HepG2 (cell line): ENCODE results near the gene UBE2I. TPM values are rescaled to one million over a fixed set of nuclear protein-coding genes. Genes with fewer than 3 reads are reported as not detected.

Experiments used
- AKAP8 ChIP-seq: sonication (generic); formaldehyde crosslinking; IDR thresholded peaks from 2 replicates; pipeline ENCODE4 v1.5.1; 2020; ENCODE audit warnings: mild to moderate bottlenecking, missing genetic modification reagents
- ARNT2 ChIP-seq: sonication (generic); formaldehyde crosslinking; IDR thresholded peaks from 2 replicates; pipeline ENCODE4 v1.8.0; 2022; ENCODE audit warnings: mild to moderate bottlenecking, low read depth, missing genetic modification reagents, moderate library complexity
- BHLHE40 ChIP-seq: IDR thresholded peaks from 2 replicates; pipeline ENCODE4 v1.6.1; 2011; ENCODE audit warnings: low read length, improper control_type of control experiment
- CBFB ChIP-seq: sonication (generic); formaldehyde crosslinking; IDR thresholded peaks from 2 replicates; pipeline ENCODE4 v1.4.0; 2020; ENCODE audit warnings: missing genetic modification reagents
- EP300 ChIP-seq, 3 experiments: sonication (generic) in 1 of 3; formaldehyde crosslinking in 1 of 3; IDR thresholded peaks; 2 replicates each; pipeline versions ENCODE4 v1.5.1 to v1.6.1; 2011 to 2020; ENCODE audit warnings: low read depth in 2 of 3, low read length in 2 of 3, borderline replicate concordance in 1 of 3, improper control_type of control experiment in 1 of 3, mild to moderate bottlenecking in 1 of 3, missing genetic modification reagents in 1 of 3, moderate library complexity in 1 of 3
- HNRNPLL ChIP-seq: fragments of 200-400 bp; formaldehyde crosslinking; IDR thresholded peaks from 2 replicates; pipeline ENCODE4 v1.6.1; 2017; ENCODE audit warnings: mild to moderate bottlenecking, low read depth, low read length; ENCODE audit not compliant: poor library complexity, severe bottlenecking
- KDM5A ChIP-seq: fragments of 200-600 bp; sonication (generic); IDR thresholded peaks from 2 replicates; pipeline ENCODE4 v1.7.0; 2018; ENCODE audit warnings: antibody characterized with exemption, mild to moderate bottlenecking, low read length, borderline replicate concordance
- MXI1 ChIP-seq: IDR thresholded peaks from 3 replicates; pipeline ENCODE4 v1.6.1; 2012; ENCODE audit warnings: low read depth, low read length, inconsistent platforms, borderline replicate concordance
- PTBP1 ChIP-seq: fragments of 200-400 bp; formaldehyde crosslinking; IDR thresholded peaks from 2 replicates; pipeline ENCODE4 v1.6.1; 2018; ENCODE audit warnings: low read length, low read depth; ENCODE audit not compliant: poor library complexity, severe bottlenecking
- SALL2 ChIP-seq: sonication (generic); formaldehyde crosslinking; IDR thresholded peaks from 2 replicates; pipeline ENCODE4 v1.8.1; 2023; ENCODE audit warnings: mild to moderate bottlenecking, missing genetic modification reagents, inconsistent platforms
- TBL1XR1 ChIP-seq: fragments of 150-350 bp; IDR thresholded peaks from 2 replicates; pipeline ENCODE4 v1.6.1; 2014; ENCODE audit warnings: borderline replicate concordance, low read length; ENCODE audit not compliant: partially characterized antibody
- TOPORS ChIP-seq: sonication (generic); formaldehyde crosslinking; IDR thresholded peaks from 2 replicates; pipeline ENCODE4 v1.8.0; 2023; ENCODE audit warnings: mild to moderate bottlenecking, missing genetic modification reagents
- ZNF451 ChIP-seq: sonication (generic); formaldehyde crosslinking; IDR thresholded peaks from 2 replicates; pipeline ENCODE4 v1.5.0; 2020; ENCODE audit warnings: mild to moderate bottlenecking, missing genetic modification reagents
- ZNF484 ChIP-seq: sonication (generic); formaldehyde crosslinking; IDR thresholded peaks from 2 replicates; pipeline ENCODE4 v1.5.1; 2020; ENCODE audit warnings: mild to moderate bottlenecking, low read depth, missing genetic modification reagents, borderline replicate concordance
- ZNF788 ChIP-seq: sonication (generic); formaldehyde crosslinking; IDR thresholded peaks from 2 replicates; pipeline ENCODE4 v1.5.0; 2020; ENCODE audit warnings: mild to moderate bottlenecking, missing genetic modification reagents, borderline replicate concordance
- ZSCAN21 ChIP-seq: sonication (generic); formaldehyde crosslinking; IDR thresholded peaks from 2 replicates; pipeline ENCODE4 v1.8.0; 2022; ENCODE audit warnings: mild to moderate bottlenecking, missing genetic modification reagents, moderate library complexity, borderline replicate concordance
- polyA plus RNA-seq, 8 experiments: library from polyadenylated mRNA; depleted of rRNA in 3 of 8; stranded (reverse) in 7 of 8; unstranded in 1 of 8; fragments of >200 nt; fragmentation: Illumina TruSeq in 4 of 8; extraction: Trizol in 4 of 8; gene quantifications; 2 replicates each; pipeline versions ENCODE4 v1.2.1 to v1.2.3, GENCODE V29; 2011 to 2016; ENCODE audit warnings: low read depth in 4 of 8, missing spikeins in 1 of 8, mixed read lengths in 1 of 8; ENCODE audit not compliant: insufficient read depth in 1 of 8
- total RNA-seq, 5 experiments: library from RNA; depleted of rRNA; stranded (reverse); fragments of >200 nt; fragmentation: Illumina TruSeq; extraction: Trizol; gene quantifications; 2 replicates each; pipeline ENCODE4 v1.2.3, GENCODE V29; 2016; ENCODE audit warnings: low read depth in 1 of 5
- TF ChIP-seq, protein P1 (sequence below): sonication (generic); formaldehyde crosslinking; IDR thresholded peaks from 2 replicates; pipeline ENCODE4 v1.4.0; 2020; ENCODE audit warnings: mild to moderate bottlenecking, missing genetic modification reagents
- TF ChIP-seq, protein P2 (sequence below): sonication (generic); formaldehyde crosslinking; IDR thresholded peaks from 2 replicates; pipeline ENCODE4 v1.8.0; 2022; ENCODE audit warnings: mild to moderate bottlenecking, missing genetic modification reagents
- TF ChIP-seq, protein P3 (sequence below): sonication (generic); formaldehyde crosslinking; IDR thresholded peaks from 2 replicates; pipeline ENCODE4 v1.4.0; 2020; ENCODE audit warnings: missing genetic modification reagents
- TF ChIP-seq, protein P4 (sequence below): sonication (generic); formaldehyde crosslinking; IDR thresholded peaks from 2 replicates; pipeline ENCODE4 v1.5.0; 2020; ENCODE audit warnings: missing genetic modification reagents, mild to moderate bottlenecking, borderline replicate concordance

UBE2I gene
- total and polyA plus RNA-seq, 2 of the 13 experiments (the other 11 are each of a cell fraction or from before 2014, with no cell fraction given), result 75.8 to 98.9 TPM

DNA sequence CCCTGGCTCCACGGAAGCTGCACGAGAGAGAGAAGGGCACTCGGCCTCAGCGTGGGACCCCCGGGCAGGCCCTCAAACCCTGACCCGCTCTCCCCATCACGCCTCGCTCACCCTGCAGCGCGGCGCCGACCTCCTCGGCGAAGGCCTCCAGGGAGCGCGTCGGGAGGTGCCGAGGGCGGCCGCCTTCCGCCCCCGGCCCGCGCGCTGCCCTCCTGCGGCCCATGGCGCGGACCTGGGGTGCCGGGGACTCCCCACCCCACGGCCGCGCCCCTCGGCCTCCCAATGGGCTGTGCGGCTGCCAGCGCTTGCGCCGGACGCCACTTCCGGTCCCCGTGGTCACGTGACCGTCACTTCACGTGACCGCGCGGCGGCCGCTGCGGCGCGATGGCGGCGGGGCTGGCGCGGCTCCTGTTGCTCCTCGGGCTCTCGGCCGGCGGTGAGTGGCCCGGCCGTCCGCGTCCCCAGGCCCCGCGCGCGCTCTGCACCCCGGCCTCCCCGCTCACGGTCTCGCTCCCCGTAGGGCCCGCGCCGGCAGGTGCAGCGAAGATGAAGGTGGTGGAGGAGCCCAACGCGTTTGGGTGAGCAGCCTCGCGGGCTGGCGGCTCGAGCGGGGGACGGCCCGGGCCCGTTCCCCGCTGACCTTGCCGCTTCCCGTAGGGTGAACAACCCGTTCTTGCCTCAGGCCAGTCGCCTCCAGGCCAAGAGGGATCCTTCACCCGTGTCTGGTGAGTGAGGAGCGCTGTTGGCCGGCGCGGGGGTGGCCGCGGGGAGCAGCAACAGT, 42.3 kb downstream of the UBE2I start, which contains the start of the genes GNPTG and TSR3 (continued):
- TF ChIP-seq, protein P1, sequence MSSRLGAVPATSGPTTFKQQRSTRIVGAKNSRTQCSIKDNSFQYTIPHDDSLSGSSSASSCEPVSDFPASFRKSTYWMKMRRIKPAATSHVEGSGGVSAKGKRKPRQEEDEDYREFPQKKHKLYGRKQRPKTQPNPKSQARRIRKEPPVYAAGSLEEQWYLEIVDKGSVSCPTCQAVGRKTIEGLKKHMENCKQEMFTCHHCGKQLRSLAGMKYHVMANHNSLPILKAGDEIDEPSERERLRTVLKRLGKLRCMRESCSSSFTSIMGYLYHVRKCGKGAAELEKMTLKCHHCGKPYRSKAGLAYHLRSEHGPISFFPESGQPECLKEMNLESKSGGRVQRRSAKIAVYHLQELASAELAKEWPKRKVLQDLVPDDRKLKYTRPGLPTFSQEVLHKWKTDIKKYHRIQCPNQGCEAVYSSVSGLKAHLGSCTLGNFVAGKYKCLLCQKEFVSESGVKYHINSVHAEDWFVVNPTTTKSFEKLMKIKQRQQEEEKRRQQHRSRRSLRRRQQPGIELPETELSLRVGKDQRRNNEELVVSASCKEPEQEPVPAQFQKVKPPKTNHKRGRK, result no peak
- no peak for TF ChIP-seq ZNF484 (CRISPR knock-in tag)
- TF ChIP-seq TBL1XR1, result peak; percentile 76
- TF ChIP-seq CBFB, result peak; percentile 84
- TF ChIP-seq MXI1, result peak; percentile 89; the same call in 2 of the 3 replicates
- TF ChIP-seq SALL2 (CRISPR knock-in tag), result peak; percentile 91
- TF ChIP-seq, protein P2, sequence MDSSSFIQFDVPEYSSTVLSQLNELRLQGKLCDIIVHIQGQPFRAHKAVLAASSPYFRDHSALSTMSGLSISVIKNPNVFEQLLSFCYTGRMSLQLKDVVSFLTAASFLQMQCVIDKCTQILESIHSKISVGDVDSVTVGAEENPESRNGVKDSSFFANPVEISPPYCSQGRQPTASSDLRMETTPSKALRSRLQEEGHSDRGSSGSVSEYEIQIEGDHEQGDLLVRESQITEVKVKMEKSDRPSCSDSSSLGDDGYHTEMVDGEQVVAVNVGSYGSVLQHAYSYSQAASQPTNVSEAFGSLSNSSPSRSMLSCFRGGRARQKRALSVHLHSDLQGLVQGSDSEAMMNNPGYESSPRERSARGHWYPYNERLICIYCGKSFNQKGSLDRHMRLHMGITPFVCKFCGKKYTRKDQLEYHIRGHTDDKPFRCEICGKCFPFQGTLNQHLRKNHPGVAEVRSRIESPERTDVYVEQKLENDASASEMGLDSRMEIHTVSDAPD (CRISPR knock-in tag), result 0 out of 2 replicates have a peak, but pooled peaks have one; percentile 21
- TF ChIP-seq BHLHE40, result peak; percentile 94
- TF ChIP-seq ARNT2 (CRISPR knock-in tag), result peak; percentile 82; the same call in 1 of the 2 replicates
- peak; percentile 100 for TF ChIP-seq KDM5A
- TF ChIP-seq ZSCAN21, result peak; percentile 52; the same call in 1 of the 2 replicates
- TF ChIP-seq PTBP1, result no peak
- no peak for TF ChIP-seq ZNF451
- TF ChIP-seq, protein P3, sequence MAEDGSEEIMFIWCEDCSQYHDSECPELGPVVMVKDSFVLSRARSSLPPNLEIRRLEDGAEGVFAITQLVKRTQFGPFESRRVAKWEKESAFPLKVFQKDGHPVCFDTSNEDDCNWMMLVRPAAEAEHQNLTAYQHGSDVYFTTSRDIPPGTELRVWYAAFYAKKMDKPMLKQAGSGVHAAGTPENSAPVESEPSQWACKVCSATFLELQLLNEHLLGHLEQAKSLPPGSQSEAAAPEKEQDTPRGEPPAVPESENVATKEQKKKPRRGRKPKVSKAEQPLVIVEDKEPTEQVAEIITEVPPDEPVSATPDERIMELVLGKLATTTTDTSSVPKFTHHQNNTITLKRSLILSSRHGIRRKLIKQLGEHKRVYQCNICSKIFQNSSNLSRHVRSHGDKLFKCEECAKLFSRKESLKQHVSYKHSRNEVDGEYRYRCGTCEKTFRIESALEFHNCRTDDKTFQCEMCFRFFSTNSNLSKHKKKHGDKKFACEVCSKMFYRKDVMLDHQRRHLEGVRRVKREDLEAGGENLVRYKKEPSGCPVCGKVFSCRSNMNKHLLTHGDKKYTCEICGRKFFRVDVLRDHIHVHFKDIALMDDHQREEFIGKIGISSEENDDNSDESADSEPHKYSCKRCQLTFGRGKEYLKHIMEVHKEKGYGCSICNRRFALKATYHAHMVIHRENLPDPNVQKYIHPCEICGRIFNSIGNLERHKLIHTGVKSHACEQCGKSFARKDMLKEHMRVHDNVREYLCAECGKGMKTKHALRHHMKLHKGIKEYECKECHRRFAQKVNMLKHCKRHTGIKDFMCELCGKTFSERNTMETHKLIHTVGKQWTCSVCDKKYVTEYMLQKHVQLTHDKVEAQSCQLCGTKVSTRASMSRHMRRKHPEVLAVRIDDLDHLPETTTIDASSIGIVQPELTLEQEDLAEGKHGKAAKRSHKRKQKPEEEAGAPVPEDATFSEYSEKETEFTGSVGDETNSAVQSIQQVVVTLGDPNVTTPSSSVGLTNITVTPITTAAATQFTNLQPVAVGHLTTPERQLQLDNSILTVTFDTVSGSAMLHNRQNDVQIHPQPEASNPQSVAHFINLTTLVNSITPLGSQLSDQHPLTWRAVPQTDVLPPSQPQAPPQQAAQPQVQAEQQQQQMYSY (CRISPR knock-in tag), result 0 out of 2 replicates have a peak, but pooled peaks have one; percentile 25
- peak; percentile 46; the same call in 1 of the 2 replicates for TF ChIP-seq AKAP8
- no peak; the same call in 1 of the 2 replicates for TF ChIP-seq TOPORS (CRISPR knock-in tag)
- peak; percentile 51 to 62; a peak in 2 of 4 replicates for TF ChIP-seq EP300 (IDR thresholded peaks at IDR 0.05; ENCODE audit: low read depth in 2 of 2, low read length in 2 of 2)
- TF ChIP-seq EP300 (CRISPR knock-in tag; IDR thresholded peaks at IDR 0.05; ENCODE audit: borderline replicate concordance), result no peak
- TF ChIP-seq HNRNPLL, result no peak
- TF ChIP-seq, protein P4, sequence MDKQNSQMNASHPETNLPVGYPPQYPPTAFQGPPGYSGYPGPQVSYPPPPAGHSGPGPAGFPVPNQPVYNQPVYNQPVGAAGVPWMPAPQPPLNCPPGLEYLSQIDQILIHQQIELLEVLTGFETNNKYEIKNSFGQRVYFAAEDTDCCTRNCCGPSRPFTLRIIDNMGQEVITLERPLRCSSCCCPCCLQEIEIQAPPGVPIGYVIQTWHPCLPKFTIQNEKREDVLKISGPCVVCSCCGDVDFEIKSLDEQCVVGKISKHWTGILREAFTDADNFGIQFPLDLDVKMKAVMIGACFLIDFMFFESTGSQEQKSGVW, result no peak
- TF ChIP-seq ZNF788 (CRISPR knock-in tag), result peak; percentile 81; the same call in 1 of the 2 replicates
